ENCODE measurements around the gene FAAP20.

The FAAP20 gene

DNA sequence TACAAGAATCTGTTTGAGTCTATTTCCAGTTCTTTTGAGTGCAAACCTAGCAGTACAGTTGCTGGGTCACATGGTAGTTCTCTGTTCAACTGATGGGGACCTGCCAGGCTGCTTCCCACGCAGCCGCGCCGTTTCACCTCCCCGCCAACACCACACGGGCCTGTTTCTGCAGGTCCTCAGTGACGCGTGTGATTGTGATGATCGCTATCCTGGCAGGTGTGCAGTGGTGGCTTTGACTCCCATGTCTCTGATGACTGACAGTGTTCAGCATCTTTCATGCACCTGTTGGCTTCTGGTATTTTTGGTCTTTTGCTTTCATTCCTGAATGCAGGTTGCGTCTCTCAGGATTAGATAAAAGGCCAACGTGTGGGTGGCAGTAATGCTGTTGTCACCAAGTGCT is 41.6 kb downstream of the FAAP20 start:
- no peak overlapping the region for H3K27ac ChIP-seq (ENCODE audit: low read depth, low read length, poor library complexity, severe bottlenecking)
- no peaks in the 10 kb centered on the region for H3K36me3 ChIP-seq (ENCODE audit: insufficient read depth, low read length)
- H3K27me3 ChIP-seq (ENCODE audit: insufficient read depth, low read length), result no peaks in the 10 kb centered on the region

DNA sequence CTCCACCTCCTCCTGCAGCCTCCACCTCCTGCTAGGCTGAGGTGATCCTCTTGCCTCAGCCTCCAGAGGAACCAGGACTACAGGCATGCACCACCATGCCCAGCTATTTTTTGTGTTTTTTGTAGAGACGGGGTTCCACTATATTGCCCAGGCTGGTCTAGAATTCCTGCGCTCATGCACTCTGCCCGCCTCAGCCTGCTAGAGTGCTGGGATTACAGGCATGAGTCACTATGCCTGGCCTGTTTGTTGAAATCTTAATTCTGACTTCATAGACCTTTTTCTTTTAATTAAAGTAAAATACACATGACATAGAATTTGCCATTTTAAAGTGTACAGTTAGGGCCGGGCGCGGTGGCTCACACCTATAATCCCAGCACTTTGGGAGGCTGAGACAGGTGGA is 42.7 kb downstream of the FAAP20 start:
- H3K4me1 ChIP-seq (ENCODE audit: insufficient read depth, low read length, severe bottlenecking), result no peaks in the 10 kb centered on the region
- no peak overlapping the region for H3K9ac ChIP-seq (ENCODE audit: low read length)
- no peak overlapping the region for H3K27ac ChIP-seq (ENCODE audit: low read depth, low read length, poor library complexity, severe bottlenecking)
- H3K36me3 ChIP-seq (ENCODE audit: insufficient read depth, low read length), result no peaks in the 10 kb centered on the region
- no peak overlapping the region for H3K4me2 ChIP-seq (ENCODE audit: low read length)
- TF ChIP-seq, protein P1, sequence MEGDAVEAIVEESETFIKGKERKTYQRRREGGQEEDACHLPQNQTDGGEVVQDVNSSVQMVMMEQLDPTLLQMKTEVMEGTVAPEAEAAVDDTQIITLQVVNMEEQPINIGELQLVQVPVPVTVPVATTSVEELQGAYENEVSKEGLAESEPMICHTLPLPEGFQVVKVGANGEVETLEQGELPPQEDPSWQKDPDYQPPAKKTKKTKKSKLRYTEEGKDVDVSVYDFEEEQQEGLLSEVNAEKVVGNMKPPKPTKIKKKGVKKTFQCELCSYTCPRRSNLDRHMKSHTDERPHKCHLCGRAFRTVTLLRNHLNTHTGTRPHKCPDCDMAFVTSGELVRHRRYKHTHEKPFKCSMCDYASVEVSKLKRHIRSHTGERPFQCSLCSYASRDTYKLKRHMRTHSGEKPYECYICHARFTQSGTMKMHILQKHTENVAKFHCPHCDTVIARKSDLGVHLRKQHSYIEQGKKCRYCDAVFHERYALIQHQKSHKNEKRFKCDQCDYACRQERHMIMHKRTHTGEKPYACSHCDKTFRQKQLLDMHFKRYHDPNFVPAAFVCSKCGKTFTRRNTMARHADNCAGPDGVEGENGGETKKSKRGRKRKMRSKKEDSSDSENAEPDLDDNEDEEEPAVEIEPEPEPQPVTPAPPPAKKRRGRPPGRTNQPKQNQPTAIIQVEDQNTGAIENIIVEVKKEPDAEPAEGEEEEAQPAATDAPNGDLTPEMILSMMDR (IDR thresholded peaks at IDR 0.05; ENCODE audit: low read length), result no peak
- no peak for TF ChIP-seq EZH2 (IDR thresholded peaks at IDR 0.05; ENCODE audit: borderline replicate concordance, low read length)
- H4K20me1 ChIP-seq (ENCODE audit: insufficient read depth, low read length), result no peaks in the 10 kb centered on the region
- H3K79me2 ChIP-seq (ENCODE audit: insufficient read depth, low read length), result no peaks in the 10 kb centered on the region
- no peak overlapping the region for H2AFZ ChIP-seq (ENCODE audit: low read length)
- H3K27me3 ChIP-seq (ENCODE audit: insufficient read depth, low read length), result no peaks in the 10 kb centered on the region
- no peaks in the 10 kb centered on the region for H3F3A ChIP-seq (ENCODE audit: insufficient read depth, low read length)
- H3K9me3 ChIP-seq (ENCODE audit: low read length), result no peaks in the 10 kb centered on the region
- no peaks in the 10 kb centered on the region for H3K9me2 ChIP-seq (ENCODE audit: low read depth, low read length)
- H3K4me3 ChIP-seq (ENCODE audit: low read depth, low read length, poor library complexity, severe bottlenecking), result no peak overlapping the region

More for the DNA sequence above, 41.6 kb downstream of the FAAP20 start:
- no peaks in the 10 kb centered on the region for H3K79me2 ChIP-seq (ENCODE audit: insufficient read depth, low read length)
- H3K4me3 ChIP-seq (ENCODE audit: low read depth, low read length, poor library complexity, severe bottlenecking), result no peak overlapping the region
- no peaks in the 10 kb centered on the region for H4K20me1 ChIP-seq (ENCODE audit: insufficient read depth, low read length)
- no peaks in the 10 kb centered on the region for H3K9me3 ChIP-seq (ENCODE audit: low read length)
- H2AFZ ChIP-seq (ENCODE audit: low read length), result no peak overlapping the region
- no peak overlapping the region for H3K4me2 ChIP-seq (ENCODE audit: low read length)
- no peaks in the 10 kb centered on the region for H3F3A ChIP-seq (ENCODE audit: insufficient read depth, low read length)
- no peak overlapping the region for H3K9ac ChIP-seq (ENCODE audit: low read length)
- no peaks in the 10 kb centered on the region for H3K4me1 ChIP-seq (ENCODE audit: insufficient read depth, low read length, severe bottlenecking)
- H3K9me2 ChIP-seq (ENCODE audit: low read depth, low read length), result no peaks in the 10 kb centered on the region
- TF ChIP-seq, protein P1 (IDR thresholded peaks at IDR 0.05; ENCODE audit: low read length), result no peak
- TF ChIP-seq EZH2 (IDR thresholded peaks at IDR 0.05; ENCODE audit: borderline replicate concordance, low read length), result no peak

DNA sequence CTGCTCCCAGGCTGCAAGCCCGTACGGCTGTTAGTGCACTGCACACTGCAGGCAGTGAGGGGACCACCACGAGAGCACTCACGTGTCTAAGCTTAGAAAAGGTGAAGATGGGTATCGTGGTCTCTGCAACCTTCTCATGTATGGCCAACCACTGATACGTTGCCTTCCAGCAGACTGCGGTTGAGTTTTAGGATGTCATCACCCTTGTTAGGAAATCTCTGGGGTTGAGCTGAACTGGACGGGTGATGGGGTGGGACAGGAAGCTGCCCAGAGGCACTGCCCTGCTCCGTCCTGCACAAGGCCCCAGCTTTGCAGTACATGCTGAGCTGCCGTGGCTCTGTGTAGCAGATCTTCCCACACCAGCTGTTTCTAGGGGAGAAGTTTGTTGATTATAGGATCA is 43.3 kb downstream of the FAAP20 start:
- no peaks in the 10 kb centered on the region for H3K27me3 ChIP-seq (ENCODE audit: insufficient read depth, low read length)
- H3K79me2 ChIP-seq (ENCODE audit: insufficient read depth, low read length), result no peaks in the 10 kb centered on the region
- H3K9me2 ChIP-seq (ENCODE audit: low read depth, low read length), result no peaks in the 10 kb centered on the region
- no peak overlapping the region for H2AFZ ChIP-seq (ENCODE audit: low read length)
- no peak overlapping the region for H3K27ac ChIP-seq (ENCODE audit: low read depth, low read length, poor library complexity, severe bottlenecking)
- H3K4me2 ChIP-seq (ENCODE audit: low read length), result no peak overlapping the region
- no peaks in the 10 kb centered on the region for H3K9me3 ChIP-seq (ENCODE audit: low read length)
- no peak overlapping the region for H3K4me3 ChIP-seq (ENCODE audit: low read depth, low read length, poor library complexity, severe bottlenecking)
- no peaks in the 10 kb centered on the region for H3K4me1 ChIP-seq (ENCODE audit: insufficient read depth, low read length, severe bottlenecking)
- H3K9ac ChIP-seq (ENCODE audit: low read length), result no peak overlapping the region
- H4K20me1 ChIP-seq (ENCODE audit: insufficient read depth, low read length), result no peaks in the 10 kb centered on the region
- TF ChIP-seq EZH2 (IDR thresholded peaks at IDR 0.05; ENCODE audit: borderline replicate concordance, low read length), result no peak
- TF ChIP-seq, protein P1 (IDR thresholded peaks at IDR 0.05; ENCODE audit: low read length), result no peak
- no peaks in the 10 kb centered on the region for H3K36me3 ChIP-seq (ENCODE audit: insufficient read depth, low read length)
- no peaks in the 10 kb centered on the region for H3F3A ChIP-seq (ENCODE audit: insufficient read depth, low read length)

Data from OCI-LY1 (cell line).